ENCODE measurements around the gene PML. TPM values are rescaled to one million over a fixed set of nuclear protein-coding genes. Genes with fewer than 3 reads are reported as not detected.
A peak's percentile ranks its signal among the peaks of the same experiment; 100 is the strongest.
"Not testable (repeated sequence)": the region's sequence is repeated elsewhere in the genome, so short reads cannot be mapped to it uniquely, and the experiment has no call there.

PML gene
- total RNA-seq, 1 experiment from 2014 or later, result 47.7 TPM

DNA sequence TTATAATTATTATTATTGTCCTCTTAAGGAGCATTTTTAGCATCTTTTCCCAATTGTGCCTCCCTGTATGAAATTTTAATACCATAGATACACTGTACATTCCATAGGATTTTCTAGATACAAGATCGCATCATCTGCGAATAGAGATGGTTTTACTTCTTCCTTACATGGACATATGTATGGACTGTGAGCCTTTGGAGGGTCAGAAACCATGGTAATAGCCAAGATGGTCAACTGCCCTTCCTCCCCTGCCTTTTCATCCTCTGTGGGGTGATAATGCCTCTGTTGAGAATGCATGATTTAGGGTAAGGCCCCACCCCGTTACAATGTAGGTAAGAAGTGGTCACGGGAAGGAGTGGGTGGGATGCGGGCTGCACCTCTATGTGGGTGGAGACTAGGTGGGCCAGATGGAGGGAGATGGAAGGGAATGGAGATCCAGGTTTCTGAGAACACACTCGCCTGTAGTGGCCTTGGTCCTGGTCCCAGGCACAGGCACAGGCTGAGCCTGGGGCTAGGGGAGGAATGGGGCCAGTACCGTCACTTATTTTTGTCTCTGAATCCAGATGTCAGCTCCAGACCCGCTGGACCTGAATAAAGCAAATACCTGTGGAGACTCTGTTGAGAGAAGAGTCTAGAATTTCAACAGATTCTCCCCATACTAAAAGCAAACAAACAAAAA lies 56.2 kb downstream of the PML start:
- CTCF ChIA-PET, result interaction anchor here (1.4 to 10.6 kb wide), 3 partner anchors 12 to 272 kb away, joined by 3 to 163 read pairs (median 65); no protein-coding TSS in a partner anchor
- no peak for ATAC-seq

GRCh38 chr15:74052271-74053260 lies 58.0 kb downstream of the PML start:
- Mint-ChIP-seq H3K27me3 (ENCODE audit: low read depth) (peaks cover 18% of the 10 kb centered on the region), H3K4me1 (peaks cover 22% of the 10 kb centered on the region)
- peak; percentile 7 for DNase-seq (ENCODE audit: low spot score)
- POLR2A ChIA-PET, H3K27ac Mint-ChIP-seq, H3K9me3 Mint-ChIP-seq, ATAC-seq, H3K36me3 Mint-ChIP-seq, H3K4me3 Mint-ChIP-seq: not testable (repeated sequence)
- CTCF ChIA-PET, result interaction anchor here (0.6 to 10.6 kb wide), 32 partner anchors 8 to 1126 kb away, joined by 3 to 163 read pairs (median 6); partner anchors contain the start of genes PML and STRA6

More for the DNA sequence above, 56.2 kb downstream of the PML start:
- H3K4me1 Mint-ChIP-seq, result peaks cover 22% of the 10 kb centered on the region
- peaks cover 14% of the 10 kb centered on the region for H3K27me3 Mint-ChIP-seq (ENCODE audit: low read depth)
- no peak for DNase-seq (ENCODE audit: low spot score)
- no peak overlapping the region for H3K27ac Mint-ChIP-seq
- POLR2A ChIA-PET, result no interaction called here
- H3K4me3 Mint-ChIP-seq, result no peak overlapping the region
- no peaks in the 10 kb centered on the region for H3K9me3 Mint-ChIP-seq
- TF ChIP-seq ESRRA (CRISPR knock-in tag; IDR thresholded peaks at IDR 0.05; ENCODE audit: borderline replicate concordance), result no peak
- no peak for TF ChIP-seq E2F1 (CRISPR knock-in tag; IDR thresholded peaks at IDR 0.05)
- no peak for TF ChIP-seq NR3C1 (CRISPR knock-in tag; conservative IDR thresholded peaks at IDR 0.05; ENCODE audit: low read depth)
- no peaks in the 10 kb centered on the region for H3K36me3 Mint-ChIP-seq

DNA sequence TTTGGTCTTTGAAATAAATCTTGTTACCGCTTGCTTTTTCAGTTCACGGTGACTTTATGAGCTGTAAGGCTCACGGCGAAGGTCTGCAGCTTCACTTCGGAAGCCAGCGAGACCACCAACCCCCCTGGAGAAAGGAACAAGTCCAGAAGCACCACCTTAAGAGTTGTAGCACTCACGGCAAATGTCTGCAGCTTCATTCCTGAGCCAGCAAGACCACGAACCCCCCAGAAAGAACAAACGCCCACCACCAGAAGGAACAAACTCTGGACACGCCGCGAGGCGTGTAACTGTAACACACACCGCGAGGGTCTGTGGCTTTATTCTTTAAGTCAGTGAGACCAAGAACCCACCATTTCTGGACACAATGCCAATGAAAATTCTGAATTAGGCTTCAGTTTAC lies 59.0 kb downstream of the PML start:
- H3K27me3 Mint-ChIP-seq (ENCODE audit: low read depth), result peaks cover 18% of the 10 kb centered on the region
- CTCF ChIA-PET, result interaction anchor here (0.6 to 10.6 kb wide), 43 partner anchors 9 to 1125 kb away, joined by 3 to 163 read pairs (median 5); partner anchors contain the start of genes CCDC33, PML and STRA6
- H3K36me3 Mint-ChIP-seq, result no peaks in the 10 kb centered on the region; the same call in 1 of the 2 replicates

GRCh38 chr15:74053941-74054529 lies 59.5 kb downstream of the PML start:
- Mint-ChIP-seq H3K9me3 (peaks cover 12% of the 10 kb centered on the region), H3K36me3 (no peaks in the 10 kb centered on the region; the same call in 1 of the 2 replicates), H3K27me3 (ENCODE audit: low read depth) (peaks cover 21% of the 10 kb centered on the region), H3K4me3 (no peak overlapping the region), H3K27ac (no peak overlapping the region), H3K4me1 (peaks cover 17% of the 10 kb centered on the region)
- ChIA-PET CTCF (interaction anchor here (0.6 to 10.6 kb wide), 47 partner anchors 9 to 1221 kb away, joined by 3 to 163 read pairs (median 6); partner anchors contain the start of genes CCDC33, PML and STRA6), POLR2A (interaction anchor here (1.0 kb wide), 1 partner anchor 80 kb away, joined by 3 read pairs; no protein-coding TSS in a partner anchor)
- peak; percentile 82 for DNase-seq (ENCODE audit: low spot score)
- peak; percentile 97 for ATAC-seq
- TF ChIP-seq NFATC4 (CRISPR knock-in tag; IDR thresholded peaks at IDR 0.05), result no peak
- no peak for TF ChIP-seq OVOL2 (CRISPR knock-in tag; IDR thresholded peaks at IDR 0.05; ENCODE audit: borderline replicate concordance)
- no peak for TF ChIP-seq EMX1 (CRISPR knock-in tag; IDR thresholded peaks at IDR 0.05)
- TF ChIP-seq, protein P1, sequence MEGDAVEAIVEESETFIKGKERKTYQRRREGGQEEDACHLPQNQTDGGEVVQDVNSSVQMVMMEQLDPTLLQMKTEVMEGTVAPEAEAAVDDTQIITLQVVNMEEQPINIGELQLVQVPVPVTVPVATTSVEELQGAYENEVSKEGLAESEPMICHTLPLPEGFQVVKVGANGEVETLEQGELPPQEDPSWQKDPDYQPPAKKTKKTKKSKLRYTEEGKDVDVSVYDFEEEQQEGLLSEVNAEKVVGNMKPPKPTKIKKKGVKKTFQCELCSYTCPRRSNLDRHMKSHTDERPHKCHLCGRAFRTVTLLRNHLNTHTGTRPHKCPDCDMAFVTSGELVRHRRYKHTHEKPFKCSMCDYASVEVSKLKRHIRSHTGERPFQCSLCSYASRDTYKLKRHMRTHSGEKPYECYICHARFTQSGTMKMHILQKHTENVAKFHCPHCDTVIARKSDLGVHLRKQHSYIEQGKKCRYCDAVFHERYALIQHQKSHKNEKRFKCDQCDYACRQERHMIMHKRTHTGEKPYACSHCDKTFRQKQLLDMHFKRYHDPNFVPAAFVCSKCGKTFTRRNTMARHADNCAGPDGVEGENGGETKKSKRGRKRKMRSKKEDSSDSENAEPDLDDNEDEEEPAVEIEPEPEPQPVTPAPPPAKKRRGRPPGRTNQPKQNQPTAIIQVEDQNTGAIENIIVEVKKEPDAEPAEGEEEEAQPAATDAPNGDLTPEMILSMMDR (IDR thresholded peaks at IDR 0.05), result peak; percentile 73

More for the DNA sequence above, 59.0 kb downstream of the PML start:
- POLR2A ChIA-PET, result no interaction called here
- DNase-seq (ENCODE audit: low spot score) (no peak), ATAC-seq (no peak)
- Mint-ChIP-seq H3K27ac (no peak overlapping the region), H3K4me3 (no peak overlapping the region), H3K4me1 (peaks cover 17% of the 10 kb centered on the region), H3K9me3 (peaks cover 7% of the 10 kb centered on the region)
- no peak for TF ChIP-seq MAX (CRISPR knock-in tag; IDR thresholded peaks at IDR 0.05)
- no peak for TF ChIP-seq ZBTB21 (CRISPR knock-in tag; IDR thresholded peaks at IDR 0.05; ENCODE audit: borderline replicate concordance)
